ENCODE measurements around the gene ARL5B.
"Not testable (repeated sequence)": the region's sequence is repeated elsewhere in the genome, so short reads cannot be mapped to it uniquely, and the experiment has no call there.

Gene ARL5B

DNA sequence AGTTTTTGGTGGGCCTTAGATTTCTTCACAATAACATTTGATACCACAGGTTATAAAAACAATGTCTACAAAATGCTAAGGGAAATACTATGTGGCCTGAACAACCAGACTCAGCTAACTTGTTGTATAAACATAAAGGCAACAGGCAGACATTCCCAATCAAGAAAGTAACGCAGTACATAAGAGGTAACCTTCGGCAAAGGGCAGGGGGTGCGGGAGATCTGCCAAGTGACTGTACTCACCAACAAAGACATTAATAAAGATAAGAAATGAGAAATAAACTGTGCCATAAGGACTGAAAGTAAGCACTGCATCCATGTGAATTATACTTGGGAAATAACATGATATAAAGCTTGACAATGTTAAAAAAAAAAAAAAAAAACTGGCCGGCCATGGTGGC is 23.2 kb upstream of the ARL5B start:
- H3K27ac ChIP-seq (ENCODE audit: low read length): no peak overlapping the region
- H3K36me3 ChIP-seq (ENCODE audit: control insufficient read depth in 1 of 2, insufficient read depth in 2 of 2, low read length in 2 of 2): no peaks in the 10 kb centered on the region
- H3K4me1 ChIP-seq (ENCODE audit: control insufficient read depth in 1 of 2, insufficient read depth in 2 of 2, low read length in 2 of 2): no peaks in the 10 kb centered on the region
- H3K27me3 ChIP-seq (ENCODE audit: low read depth, low read length): no peaks in the 10 kb centered on the region
- no peaks in the 10 kb centered on the region for H3K9me3 ChIP-seq (ENCODE audit: control insufficient read depth in 1 of 2, low read length in 2 of 2)
- no peak overlapping the region for H3K4me3 ChIP-seq (ENCODE audit: low read depth in 1 of 2, low read length in 2 of 2)

- not testable (repeated sequence) for H3K27me3 ChIP-seq (ENCODE audit: low read depth, low read length); H3K27ac ChIP-seq (ENCODE audit: low read length); H3K36me3 ChIP-seq (ENCODE audit: control insufficient read depth in 1 of 2, insufficient read depth in 2 of 2, low read length in 2 of 2); H3K4me1 ChIP-seq (ENCODE audit: control insufficient read depth in 1 of 2, insufficient read depth in 2 of 2, low read length in 2 of 2); H3K9me3 ChIP-seq (ENCODE audit: control insufficient read depth in 1 of 2, low read length in 2 of 2); H3K4me3 ChIP-seq (ENCODE audit: low read depth in 1 of 2, low read length in 2 of 2)
Measured at GRCh38 chr10:18637400-18637799, 21.8 kb upstream of the ARL5B start.

DNA sequence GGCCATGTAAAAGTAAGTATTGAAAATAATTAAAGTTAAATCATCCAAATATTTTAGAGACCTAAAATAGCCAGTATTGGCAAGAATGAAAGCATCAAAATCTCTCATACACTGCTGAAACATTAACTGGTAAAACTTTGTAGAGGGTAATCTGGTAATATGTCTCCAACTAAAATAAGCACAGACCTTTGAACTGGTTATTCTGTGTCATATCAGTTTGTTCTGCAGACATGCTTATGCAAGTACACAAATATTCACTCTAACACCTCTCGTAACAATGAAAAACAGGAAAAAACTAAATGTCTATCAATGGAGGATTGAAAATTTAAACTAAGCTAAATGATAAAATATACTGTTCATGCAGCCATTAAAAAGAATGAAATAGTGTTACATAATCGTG is 19.5 kb upstream of the ARL5B start:
- H3K27me3 ChIP-seq (ENCODE audit: low read depth, low read length); H3K36me3 ChIP-seq (ENCODE audit: control insufficient read depth in 1 of 2, insufficient read depth in 2 of 2, low read length in 2 of 2); H3K27ac ChIP-seq (ENCODE audit: low read length); H3K4me1 ChIP-seq (ENCODE audit: control insufficient read depth in 1 of 2, insufficient read depth in 2 of 2, low read length in 2 of 2); H3K9me3 ChIP-seq (ENCODE audit: control insufficient read depth in 1 of 2, low read length in 2 of 2); H3K4me3 ChIP-seq (ENCODE audit: low read depth in 1 of 2, low read length in 2 of 2): not testable (repeated sequence)

- Histone ChIP-seq H3K9me3 (ENCODE audit: control insufficient read depth in 1 of 2, low read length in 2 of 2) (no peaks in the 10 kb centered on the region), H3K4me3 (ENCODE audit: low read depth in 1 of 2, low read length in 2 of 2) (no peak overlapping the region), H3K27me3 (ENCODE audit: low read depth, low read length) (no peaks in the 10 kb centered on the region), H3K27ac (ENCODE audit: low read length) (no peak overlapping the region), H3K4me1 (ENCODE audit: control insufficient read depth in 1 of 2, insufficient read depth in 2 of 2, low read length in 2 of 2) (peaks cover 0 to 20% of the 10 kb centered on the region in 2 donors), H3K36me3 (ENCODE audit: control insufficient read depth in 1 of 2, insufficient read depth in 2 of 2, low read length in 2 of 2) (peaks cover 0 to 10% of the 10 kb centered on the region in 2 donors)
Measured at GRCh38 chr10:18647151-18647550, 12.1 kb upstream of the ARL5B start.

DNA sequence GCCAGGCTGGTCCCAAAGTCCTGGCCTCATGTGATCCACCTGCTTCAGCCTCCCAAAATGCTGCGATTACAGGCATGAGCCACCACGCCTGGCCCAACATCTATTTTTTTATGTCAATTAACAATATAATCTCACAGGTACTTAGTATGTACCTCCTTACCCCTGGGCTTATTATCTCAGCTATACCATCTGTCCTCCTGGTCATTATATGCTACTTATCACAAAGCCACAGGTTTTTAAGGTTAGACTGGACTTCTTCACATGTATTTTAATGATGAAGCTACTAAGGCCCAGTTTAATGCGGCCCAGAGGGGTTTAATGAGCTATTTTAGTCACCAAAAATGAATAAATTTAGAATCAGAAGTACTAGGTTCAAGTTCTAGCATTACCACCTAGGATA is 11.3 kb upstream of the ARL5B start:
- Histone ChIP-seq H3K36me3 (ENCODE audit: control insufficient read depth in 1 of 2, insufficient read depth in 2 of 2, low read length in 2 of 2) (peaks cover 0 to 10% of the 10 kb centered on the region in 2 donors), H3K27ac (ENCODE audit: low read length) (no peak overlapping the region), H3K4me1 (ENCODE audit: control insufficient read depth in 1 of 2, insufficient read depth in 2 of 2, low read length in 2 of 2) (peaks cover 0 to 20% of the 10 kb centered on the region in 2 donors), H3K4me3 (ENCODE audit: low read depth in 1 of 2, low read length in 2 of 2) (no peak overlapping the region), H3K9me3 (ENCODE audit: control insufficient read depth in 1 of 2, low read length in 2 of 2) (no peaks in the 10 kb centered on the region), H3K27me3 (ENCODE audit: low read depth, low read length) (no peaks in the 10 kb centered on the region)

GRCh38 chr10:18649364-18649959 is 9.8 kb upstream of the ARL5B start:
- Histone ChIP-seq H3K4me3 (ENCODE audit: low read depth in 1 of 2, low read length in 2 of 2) (peak overlapping the region in 1 of 2 donors; percentile 86), H3K27ac (ENCODE audit: low read length) (no peak overlapping the region), H3K36me3 (ENCODE audit: control insufficient read depth in 1 of 2, insufficient read depth in 2 of 2, low read length in 2 of 2) (peaks cover 0 to 10% of the 10 kb centered on the region in 2 donors), H3K4me1 (ENCODE audit: control insufficient read depth in 1 of 2, insufficient read depth in 2 of 2, low read length in 2 of 2) (peaks cover 0 to 20% of the 10 kb centered on the region in 2 donors), H3K27me3 (ENCODE audit: low read depth, low read length) (no peaks in the 10 kb centered on the region), H3K9me3 (ENCODE audit: control insufficient read depth in 1 of 2, low read length in 2 of 2) (no peaks in the 10 kb centered on the region)

- H3K4me1 ChIP-seq (ENCODE audit: control insufficient read depth in 1 of 2, insufficient read depth in 2 of 2, low read length in 2 of 2): peaks cover 0 to 20% of the 10 kb centered on the region in 2 donors
Measured at GRCh38 chr10:18650404-18650997, 8.7 kb upstream of the ARL5B start.

GRCh38 chr10:18651324-18652007 is 7.8 kb upstream of the ARL5B start, which contains the start of gene NSUN6:
Gene NSUN6, minus strand, starts transcription at chr10:18651587. Its CDS starts 384 bp downstream, at chr10:18651203.
- Histone ChIP-seq H3K4me1 (ENCODE audit: control insufficient read depth in 1 of 2, insufficient read depth in 2 of 2, low read length in 2 of 2) (peaks cover 0 to 20% of the 10 kb centered on the region in 2 donors), H3K27ac (ENCODE audit: low read length) (peak within 1 kb of the TSS; percentile 93), H3K36me3 (ENCODE audit: control insufficient read depth in 1 of 2, insufficient read depth in 2 of 2, low read length in 2 of 2) (peaks cover 0 to 6% of the 10 kb centered on the region in 2 donors), H3K27me3 (ENCODE audit: low read depth, low read length) (no peaks in the 10 kb centered on the region), H3K4me3 (ENCODE audit: low read depth in 1 of 2, low read length in 2 of 2) (peak within 1 kb of the TSS; percentile 86 to 98), H3K9me3 (ENCODE audit: control insufficient read depth in 1 of 2, low read length in 2 of 2) (no peaks in the 10 kb centered on the region)

More at GRCh38 chr10:18650404-18650997, 8.7 kb upstream of the ARL5B start:
- Histone ChIP-seq H3K27ac (ENCODE audit: low read length) (peak overlapping the region; percentile 93), H3K27me3 (ENCODE audit: low read depth, low read length) (no peaks in the 10 kb centered on the region), H3K4me3 (ENCODE audit: low read depth in 1 of 2, low read length in 2 of 2) (peak overlapping the region; percentile 86 to 98), H3K36me3 (ENCODE audit: control insufficient read depth in 1 of 2, insufficient read depth in 2 of 2, low read length in 2 of 2) (peaks cover 0 to 8% of the 10 kb centered on the region in 2 donors), H3K9me3 (ENCODE audit: control insufficient read depth in 1 of 2, low read length in 2 of 2) (no peaks in the 10 kb centered on the region)

GRCh38 chr10:18653112-18653511 is 6.1 kb upstream of the ARL5B start:
- H3K27me3 ChIP-seq (ENCODE audit: low read depth, low read length): no peaks in the 10 kb centered on the region
- peaks cover 0 to 1% of the 10 kb centered on the region in 2 donors for H3K36me3 ChIP-seq (ENCODE audit: control insufficient read depth in 1 of 2, insufficient read depth in 2 of 2, low read length in 2 of 2)
- H3K4me1 ChIP-seq (ENCODE audit: control insufficient read depth in 1 of 2, insufficient read depth in 2 of 2, low read length in 2 of 2): peaks cover 0 to 20% of the 10 kb centered on the region in 2 donors
- no peak overlapping the region for H3K27ac ChIP-seq (ENCODE audit: low read length)
- H3K9me3 ChIP-seq (ENCODE audit: control insufficient read depth in 1 of 2, low read length in 2 of 2): no peaks in the 10 kb centered on the region
- H3K4me3 ChIP-seq (ENCODE audit: low read depth in 1 of 2, low read length in 2 of 2): no peak overlapping the region

GRCh38 chr10:18656724-18657123 is 2.5 kb upstream of the ARL5B start:
- Histone ChIP-seq H3K27me3 (ENCODE audit: low read depth, low read length) (no peaks in the 10 kb centered on the region), H3K36me3 (ENCODE audit: control insufficient read depth in 1 of 2, insufficient read depth in 2 of 2, low read length in 2 of 2) (no peaks in the 10 kb centered on the region), H3K27ac (ENCODE audit: low read length) (no peak overlapping the region), H3K4me3 (ENCODE audit: low read depth in 1 of 2, low read length in 2 of 2) (no peak overlapping the region), H3K9me3 (ENCODE audit: control insufficient read depth in 1 of 2, low read length in 2 of 2) (no peaks in the 10 kb centered on the region), H3K4me1 (ENCODE audit: control insufficient read depth in 1 of 2, insufficient read depth in 2 of 2, low read length in 2 of 2) (peaks cover 0 to 10% of the 10 kb centered on the region in 2 donors)

- Histone ChIP-seq H3K27me3 (ENCODE audit: low read depth, low read length) (no peaks in the 10 kb centered on the region), H3K4me3 (ENCODE audit: low read depth in 1 of 2, low read length in 2 of 2) (peak overlapping the region; percentile 89 to 95), H3K4me1 (ENCODE audit: control insufficient read depth in 1 of 2, insufficient read depth in 2 of 2, low read length in 2 of 2) (peaks cover 0 to 10% of the 10 kb centered on the region in 2 donors), H3K36me3 (ENCODE audit: control insufficient read depth in 1 of 2, insufficient read depth in 2 of 2, low read length in 2 of 2) (no peaks in the 10 kb centered on the region), H3K9me3 (ENCODE audit: control insufficient read depth in 1 of 2, low read length in 2 of 2) (no peaks in the 10 kb centered on the region), H3K27ac (ENCODE audit: low read length) (peak overlapping the region; percentile 99)
Measured at GRCh38 chr10:18658271-18659124, 733 bp upstream of the ARL5B start.
